ENCODE results near the gene PLXNA4.

Gene PLXNA4

GRCh38 chr7:132551439-132551838, 24.8 kb downstream of the PLXNA4 start:
- no peak for TF ChIP-seq CTCF (conservative IDR thresholded peaks at IDR 0.05; ENCODE audit: low read depth, low read length)
- no peak for DNase-seq (ENCODE audit: low read depth)

GRCh38 chr7:132548489-132549078, 27.7 kb downstream of the PLXNA4 start:
- H3K4me3 ChIP-seq (ENCODE audit: low read depth, low read length), result no peak overlapping the region
- no peak for TF ChIP-seq CTCF (conservative IDR thresholded peaks at IDR 0.05; ENCODE audit: low read depth, low read length)
- DNase-seq (ENCODE audit: low read depth), result no peak

More at GRCh38 chr7:132551439-132551838, 24.8 kb downstream of the PLXNA4 start:
- no peak overlapping the region for H3K4me3 ChIP-seq (ENCODE audit: low read depth, low read length)

- DNase-seq (ENCODE audit: low read depth), result no peak
- H3K4me3 ChIP-seq (ENCODE audit: low read depth, low read length), result no peak overlapping the region
- TF ChIP-seq CTCF (conservative IDR thresholded peaks at IDR 0.05; ENCODE audit: low read depth, low read length), result no peak
Measured at GRCh38 chr7:132547821-132548220, 28.4 kb downstream of the PLXNA4 start.

GRCh38 chr7:132546366-132547127, 29.7 kb downstream of the PLXNA4 start:
- DNase-seq (ENCODE audit: low read depth), result no peak
- no peak overlapping the region for H3K4me3 ChIP-seq (ENCODE audit: low read depth, low read length)
- no peak for TF ChIP-seq CTCF (conservative IDR thresholded peaks at IDR 0.05; ENCODE audit: low read depth, low read length)

GRCh38 chr7:132545756-132546155, 30.5 kb downstream of the PLXNA4 start:
- H3K4me3 ChIP-seq (ENCODE audit: low read depth, low read length), result no peak overlapping the region
- TF ChIP-seq CTCF (conservative IDR thresholded peaks at IDR 0.05; ENCODE audit: low read depth, low read length), result no peak
- no peak for DNase-seq (ENCODE audit: low read depth)

- TF ChIP-seq CTCF (conservative IDR thresholded peaks at IDR 0.05; ENCODE audit: low read depth, low read length), result no peak
- no peak overlapping the region for H3K4me3 ChIP-seq (ENCODE audit: low read depth, low read length)
- no peak for DNase-seq (ENCODE audit: low read depth)
Measured at GRCh38 chr7:132544999-132545398, 31.3 kb downstream of the PLXNA4 start.

- no peak overlapping the region for H3K4me3 ChIP-seq (ENCODE audit: low read depth, low read length)
- no peak for TF ChIP-seq CTCF (conservative IDR thresholded peaks at IDR 0.05; ENCODE audit: low read depth, low read length)
- DNase-seq (ENCODE audit: low read depth), result no peak
Measured at GRCh38 chr7:132544025-132544424, 32.2 kb downstream of the PLXNA4 start.

Measured in choroid plexus epithelial cell (primary cell).